ENCODE results near the gene INAFM2. TPM values are rescaled to one million over a fixed set of nuclear protein-coding genes. Genes with fewer than 3 reads are reported as not detected.

The INAFM2 gene
- total and polyA plus RNA-seq, 2 donors (not counting 3 experiments of a cell fraction or from before 2014, with no cell fraction given): 10.4 to 24.1 TPM

- Histone ChIP-seq H3K9ac (replicated peaks; ENCODE audit: extremely low read depth, insufficient read depth, low read length) (no peak overlapping the region), H3K79me2 (ENCODE audit: control insufficient read depth, insufficient read depth, low read length) (no peaks in the 10 kb centered on the region), H3K4me1 (ENCODE audit: control insufficient read depth, extremely low read depth, insufficient read depth, low read length) (peaks cover 10% of the 10 kb centered on the region), H2AFZ (ENCODE audit: low read depth, low read length) (peak overlapping the region; percentile 92), H3K9me1 (replicated peaks; ENCODE audit: control insufficient read depth, extremely low read depth, insufficient read depth, low read length) (no peaks in the 10 kb centered on the region), H3K27ac (ENCODE audit: insufficient read depth, low read depth, low read length) (no peak overlapping the region), H3K9me3 (replicated peaks; ENCODE audit: control insufficient read depth, insufficient read depth, low read length) (no peaks in the 10 kb centered on the region), H3K27me3 (ENCODE audit: control insufficient read depth in 2 of 2, insufficient read depth in 2 of 2, low read length in 2 of 2) (no peaks in the 10 kb centered on the region), H3K36me3 (ENCODE audit: control insufficient read depth in 2 of 2, extremely low read depth in 1 of 2, insufficient read depth in 2 of 2, low read length in 2 of 2) (no peaks in the 10 kb centered on the region), H4K20me1 (replicated peaks; ENCODE audit: control insufficient read depth, extremely low read depth, insufficient read depth, low read length) (no peaks in the 10 kb centered on the region), H3K4me3 (replicated peaks in 1 of 3; ENCODE audit: insufficient read depth in 1 of 3, low read depth in 1 of 3, low read length in 3 of 3) (peak overlapping the region in 2 of 3 experiments; percentile 15 to 22), H3K4me2 (ENCODE audit: insufficient read depth, low read length) (no peak overlapping the region)
- intact Hi-C loops (cut with micrococcal nuclease) (loop anchor here (1.0 to 5.0 kb wide), 6 partner anchors 10 to 139 kb away; partner anchors contain the start of genes DISP2, IVD and KNSTRN), dilution Hi-C loops (cut with MboI; ENCODE audit: extremely low pct_ligation_motif_present, low sequenced_read_pairs) (no loop called here)
- BruUV-seq (replicated peaks): no TSS peak
- ChIA-PET CTCF (interaction anchor here (0.8 to 9.4 kb wide), 15 partner anchors 10 to 139 kb away, joined by 3 to 60 read pairs (median 4); partner anchors contain the start of genes CCDC9B, DISP2, IVD and KNSTRN), POLR2A (no interaction called here)
- TF ChIP-seq FOS (IDR thresholded peaks at IDR 0.05; ENCODE audit: borderline replicate concordance, insufficient read depth, low read length) (no peak), POLR2A (IDR thresholded peaks at IDR 0.05; ENCODE audit: low read depth, low read length) (no peak), MYC (IDR thresholded peaks at IDR 0.05; ENCODE audit: low read depth, low read length) (no peak), GATA2 (IDR thresholded peaks at IDR 0.05; ENCODE audit: insufficient read depth, insufficient read length, low read depth, low read length) (no peak), CTCF (IDR thresholded peaks at IDR 0.05; ENCODE audit: extremely low read depth in 1 of 2, insufficient read depth in 1 of 2, low read depth in 1 of 2, low read length in 2 of 2) (peak; percentile 86 to 98), JUN (IDR thresholded peaks at IDR 0.05; ENCODE audit: borderline replicate concordance, insufficient read depth, insufficient read length, low read depth) (no peak), MAX (IDR thresholded peaks at IDR 0.05; ENCODE audit: insufficient read depth, insufficient read length) (peak; percentile 42), POLR2AphosphoS5 (IDR thresholded peaks at IDR 0.05; ENCODE audit: insufficient read depth, low read depth, low read length) (peak; percentile 80), EZH2 (IDR thresholded peaks at IDR 0.05; ENCODE audit: borderline replicate concordance, low read depth, low read length, severe bottlenecking) (no peak)
- peak; percentile 97 for FAIRE-seq
- peak; percentile 85 for DNase-seq (ENCODE audit: low read depth, low spot score)
Observed at GRCh38 chr15:40367686-40368611, 44.5 kb downstream of the INAFM2 start.
